ENCODE data around the gene SPAG6. TPM values are rescaled to one million over a fixed set of nuclear protein-coding genes. Genes with fewer than 3 reads are reported as not detected.

Gene SPAG6
- total and polyA plus RNA-seq, 9 of the 15 experiments (the other 6 are each of a cell fraction or from before 2014, with no cell fraction given): 3.5 to 23.1 (median 11.8) TPM

DNA sequence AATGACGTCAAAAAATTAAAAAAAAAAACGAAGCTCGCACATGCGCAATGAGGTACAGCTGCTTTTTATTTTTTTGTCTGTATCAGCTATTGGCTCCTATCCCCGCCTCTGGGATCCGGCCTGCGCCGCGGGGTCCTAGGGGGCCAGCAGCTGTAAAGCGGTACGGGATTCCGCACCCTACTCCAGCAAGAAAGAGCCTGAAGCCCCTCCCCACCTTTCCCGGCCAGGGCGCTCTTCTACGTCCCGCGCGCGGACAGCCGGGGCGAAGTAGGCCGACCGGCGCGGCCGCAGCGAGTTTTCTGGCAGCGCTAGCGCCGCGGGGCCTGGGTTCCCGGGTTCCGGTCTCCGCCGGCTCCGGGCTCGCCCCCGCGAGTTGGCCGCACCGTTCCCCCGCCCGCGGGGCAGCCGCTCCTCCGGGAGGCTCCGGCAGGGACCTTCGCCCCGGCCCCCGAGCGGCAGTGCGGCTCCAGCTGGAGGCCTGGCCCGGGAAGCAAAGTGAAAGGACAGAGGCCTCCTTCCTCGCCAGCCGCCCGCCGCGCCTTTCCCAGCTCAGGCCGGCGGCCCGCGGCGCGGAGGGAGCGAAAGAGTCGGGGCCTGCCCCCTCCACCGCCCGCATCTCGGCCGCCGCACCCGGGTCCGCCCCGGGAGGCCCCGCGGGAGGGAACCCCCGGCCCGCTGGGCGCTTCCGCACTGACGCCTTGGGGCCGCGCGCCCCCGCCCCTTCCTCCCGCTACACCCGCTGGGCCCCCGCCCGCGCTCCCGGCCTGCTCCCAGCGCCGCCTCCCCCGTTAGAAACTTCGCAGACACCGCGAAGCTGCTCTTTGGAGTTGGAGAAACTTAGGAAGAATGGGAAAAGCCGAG is 4.7 kb upstream of the SPAG6 start (continued):
- TF ChIP-seq BMI1 (IDR thresholded peaks at IDR 0.05; ENCODE audit: low read length) (no peak), ZNF165 (CRISPR knock-in tag; IDR thresholded peaks at IDR 0.05; ENCODE audit: borderline replicate concordance) (no peak), CREBBP (IDR thresholded peaks at IDR 0.05; ENCODE audit: low read depth, low read length) (no peak), ESRRB (CRISPR knock-in tag; IDR thresholded peaks at IDR 0.05; ENCODE audit: borderline replicate concordance) (no peak), ETV1 (tag; conservative IDR thresholded peaks at IDR 0.05; ENCODE audit: low read depth) (no peak), SMARCA4 (IDR thresholded peaks at IDR 0.05) (no peak), KHSRP (IDR thresholded peaks at IDR 0.05) (no peak), ZNF780A (CRISPR knock-in tag; IDR thresholded peaks at IDR 0.05) (no peak), ZNF347 (CRISPR knock-in tag; IDR thresholded peaks at IDR 0.05; ENCODE audit: low read depth) (no peak), MCM2 (IDR thresholded peaks at IDR 0.05; ENCODE audit: low read depth) (no peak), LARP7 (IDR thresholded peaks at IDR 0.05) (no peak), ZNF224 (CRISPR knock-in tag; IDR thresholded peaks at IDR 0.05) (no peak), NFXL1 (CRISPR knock-in tag; IDR thresholded peaks at IDR 0.05) (no peak), FUS (optimal IDR thresholded peaks at IDR 0.05; ENCODE audit: low read depth, low read length) (peak; percentile 61), RBM39 (optimal IDR thresholded peaks at IDR 0.05; ENCODE audit: low read depth, low read length) (no peak), LEF1 (IDR thresholded peaks at IDR 0.05) (no peak), OTX1 (CRISPR knock-in tag; IDR thresholded peaks at IDR 0.05) (peak; percentile 9; the same call in 1 of the 2 replicates)
- TF ChIP-seq, protein P1, sequence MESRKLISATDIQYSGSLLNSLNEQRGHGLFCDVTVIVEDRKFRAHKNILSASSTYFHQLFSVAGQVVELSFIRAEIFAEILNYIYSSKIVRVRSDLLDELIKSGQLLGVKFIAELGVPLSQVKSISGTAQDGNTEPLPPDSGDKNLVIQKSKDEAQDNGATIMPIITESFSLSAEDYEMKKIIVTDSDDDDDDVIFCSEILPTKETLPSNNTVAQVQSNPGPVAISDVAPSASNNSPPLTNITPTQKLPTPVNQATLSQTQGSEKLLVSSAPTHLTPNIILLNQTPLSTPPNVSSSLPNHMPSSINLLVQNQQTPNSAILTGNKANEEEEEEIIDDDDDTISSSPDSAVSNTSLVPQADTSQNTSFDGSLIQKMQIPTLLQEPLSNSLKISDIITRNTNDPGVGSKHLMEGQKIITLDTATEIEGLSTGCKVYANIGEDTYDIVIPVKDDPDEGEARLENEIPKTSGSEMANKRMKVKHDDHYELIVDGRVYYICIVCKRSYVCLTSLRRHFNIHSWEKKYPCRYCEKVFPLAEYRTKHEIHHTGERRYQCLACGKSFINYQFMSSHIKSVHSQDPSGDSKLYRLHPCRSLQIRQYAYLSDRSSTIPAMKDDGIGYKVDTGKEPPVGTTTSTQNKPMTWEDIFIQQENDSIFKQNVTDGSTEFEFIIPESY (CRISPR knock-in tag; IDR thresholded peaks at IDR 0.05): 0 out of 2 replicates have a peak, but pooled peaks have one; percentile 31
- TF ChIP-seq, protein P2, sequence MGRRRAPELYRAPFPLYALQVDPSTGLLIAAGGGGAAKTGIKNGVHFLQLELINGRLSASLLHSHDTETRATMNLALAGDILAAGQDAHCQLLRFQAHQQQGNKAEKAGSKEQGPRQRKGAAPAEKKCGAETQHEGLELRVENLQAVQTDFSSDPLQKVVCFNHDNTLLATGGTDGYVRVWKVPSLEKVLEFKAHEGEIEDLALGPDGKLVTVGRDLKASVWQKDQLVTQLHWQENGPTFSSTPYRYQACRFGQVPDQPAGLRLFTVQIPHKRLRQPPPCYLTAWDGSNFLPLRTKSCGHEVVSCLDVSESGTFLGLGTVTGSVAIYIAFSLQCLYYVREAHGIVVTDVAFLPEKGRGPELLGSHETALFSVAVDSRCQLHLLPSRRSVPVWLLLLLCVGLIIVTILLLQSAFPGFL (CRISPR knock-in tag; IDR thresholded peaks at IDR 0.05): no peak
- TF ChIP-seq, protein P3, sequence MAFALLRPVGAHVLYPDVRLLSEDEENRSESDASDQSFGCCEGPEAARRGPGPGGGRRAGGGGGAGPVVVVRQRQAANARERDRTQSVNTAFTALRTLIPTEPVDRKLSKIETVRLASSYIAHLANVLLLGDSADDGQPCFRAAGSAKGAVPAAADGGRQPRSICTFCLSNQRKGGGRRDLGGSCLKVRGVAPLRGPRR (CRISPR knock-in tag; IDR thresholded peaks at IDR 0.05): no peak
- TF ChIP-seq, protein P4, sequence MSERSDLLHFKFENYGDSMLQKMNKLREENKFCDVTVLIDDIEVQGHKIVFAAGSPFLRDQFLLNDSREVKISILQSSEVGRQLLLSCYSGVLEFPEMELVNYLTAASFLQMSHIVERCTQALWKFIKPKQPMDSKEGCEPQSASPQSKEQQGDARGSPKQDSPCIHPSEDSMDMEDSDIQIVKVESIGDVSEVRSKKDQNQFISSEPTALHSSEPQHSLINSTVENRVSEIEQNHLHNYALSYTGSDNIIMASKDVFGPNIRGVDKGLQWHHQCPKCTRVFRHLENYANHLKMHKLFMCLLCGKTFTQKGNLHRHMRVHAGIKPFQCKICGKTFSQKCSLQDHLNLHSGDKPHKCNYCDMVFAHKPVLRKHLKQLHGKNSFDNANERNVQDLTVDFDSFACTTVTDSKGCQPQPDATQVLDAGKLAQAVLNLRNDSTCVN (CRISPR knock-in tag; IDR thresholded peaks at IDR 0.05): no peak
- TF ChIP-seq, protein P5, sequence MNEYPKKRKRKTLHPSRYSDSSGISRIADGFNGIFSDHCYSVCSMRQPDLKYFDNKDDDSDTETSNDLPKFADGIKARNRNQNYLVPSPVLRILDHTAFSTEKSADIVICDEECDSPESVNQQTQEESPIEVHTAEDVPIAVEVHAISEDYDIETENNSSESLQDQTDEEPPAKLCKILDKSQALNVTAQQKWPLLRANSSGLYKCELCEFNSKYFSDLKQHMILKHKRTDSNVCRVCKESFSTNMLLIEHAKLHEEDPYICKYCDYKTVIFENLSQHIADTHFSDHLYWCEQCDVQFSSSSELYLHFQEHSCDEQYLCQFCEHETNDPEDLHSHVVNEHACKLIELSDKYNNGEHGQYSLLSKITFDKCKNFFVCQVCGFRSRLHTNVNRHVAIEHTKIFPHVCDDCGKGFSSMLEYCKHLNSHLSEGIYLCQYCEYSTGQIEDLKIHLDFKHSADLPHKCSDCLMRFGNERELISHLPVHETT (CRISPR knock-in tag; conservative IDR thresholded peaks at IDR 0.05 in 1 of 2, IDR thresholded peaks at IDR 0.05 in 1 of 2): peak in 1 of 2 experiments; percentile 93; a peak in 2 of 4 replicates
- TF ChIP-seq, protein P6, sequence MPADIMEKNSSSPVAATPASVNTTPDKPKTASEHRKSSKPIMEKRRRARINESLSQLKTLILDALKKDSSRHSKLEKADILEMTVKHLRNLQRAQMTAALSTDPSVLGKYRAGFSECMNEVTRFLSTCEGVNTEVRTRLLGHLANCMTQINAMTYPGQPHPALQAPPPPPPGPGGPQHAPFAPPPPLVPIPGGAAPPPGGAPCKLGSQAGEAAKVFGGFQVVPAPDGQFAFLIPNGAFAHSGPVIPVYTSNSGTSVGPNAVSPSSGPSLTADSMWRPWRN (IDR thresholded peaks at IDR 0.05; ENCODE audit: low read depth): no peak
